Motor neuron (in vitro differentiated cells): ENCODE data around the gene NCLN. TPM values are rescaled to one million over a fixed set of nuclear protein-coding genes. Genes with fewer than 3 reads are reported as not detected.
"Not testable (repeated sequence)": the region's sequence is repeated elsewhere in the genome, so short reads cannot be mapped to it uniquely, and the experiment has no call there.

Experiments used
- ATAC-seq, 8 experiments: fragments of 200-7000 bp; cut with Tn5 transposase; replicated peaks in 6 of 8; 2 replicates each; pipeline ENCODE4 v1.8.0; 2021; ENCODE audit warnings: mild to moderate bottlenecking in 8 of 8, moderate library complexity in 8 of 8
- H3K27ac ChIP-seq, 2 donors: fragments of 250-450 bp; sonication (Bioruptor Pico); 2 replicates each; pipeline ENCODE4 v1.9.0; 2021; ENCODE audit warnings: antibody characterized with exemption in 2 of 2, mild to moderate bottlenecking in 2 of 2, moderate library complexity in 1 of 2
- H3K4me1 ChIP-seq, 2 donors: fragments of 250-450 bp; sonication (Bioruptor Pico); replicated peaks in 1 of 2; 2 replicates each; pipeline ENCODE4 v1.6.1; 2021; ENCODE audit warnings: antibody characterized with exemption in 2 of 2, mild to moderate bottlenecking in 2 of 2, moderate library complexity in 1 of 2
- H3K4me3 ChIP-seq, 5 donors: fragments of 250-450 bp; sonication (Bioruptor Pico); 2 replicates each; pipeline ENCODE4 v1.9.0; 2021; ENCODE audit warnings: antibody characterized with exemption in 5 of 5, mild to moderate bottlenecking in 5 of 5, moderate library complexity in 4 of 5
- WGBS, 10 experiments: fragments of 450-650 bp; shearing (Covaris generic); methylation state at CpG; one replicate each; pipeline ENCODE4 v1.0.0; 2022; 5-methylcytosine and 5-hydroxymethylcytosine counted together
- in situ Hi-C, 9 experiments: fragments of 400-800 bp; cut with MboI; loops; one replicate each; pipeline ENCODE4 v1.15.0; 2021; ENCODE audit warnings: low sequenced_read_pairs in 9 of 9, low pct_unique_long_range_greater_than_20kb in 2 of 9; ENCODE audit not compliant: unreplicated experiment in 9 of 9
- total RNA-seq, 8 experiments: library from RNA; unstranded; fragments of 300-600 nt; gene quantifications; 2 replicates each; pipeline versions ENCODE4 v1.2.3 to v1.2.4, GENCODE V29; 2022

NCLN gene
- total RNA-seq, 8 experiments from 2014 or later = 11.0 to 77.7 (median 26.3) TPM

- H3K4me1 ChIP-seq = no peaks in the 10 kb centered on the region
- no peak overlapping the region for H3K27ac ChIP-seq
- 80 to 90% (median 86%) methylated on average over 1 to 10 of the region's 12 CpGs; no CpG with 5 or more reads in 7 of the 10 experiments for WGBS, 10 experiments
- no peak for ATAC-seq
- no peak overlapping the region for H3K4me3 ChIP-seq
- in situ Hi-C loops = no loop called here
Measured at GRCh38 chr19:3202346-3202745, 16.6 kb downstream of the NCLN start.

GRCh38 chr19:3202895-3203294 is 17.2 kb downstream of the NCLN start:
- H3K4me3 ChIP-seq, H3K27ac ChIP-seq, in situ Hi-C loops, ATAC-seq, H3K4me1 ChIP-seq: not testable (repeated sequence)
- 90 to 100% (median 98%) methylated on average over 1 to 7 of the region's 7 CpGs; no CpG with 5 or more reads in 3 of the 10 experiments for WGBS, 10 experiments

GRCh38 chr19:3203805-3204645 is 18.3 kb downstream of the NCLN start:
- H3K4me1 ChIP-seq = no peaks in the 10 kb centered on the region

GRCh38 chr19:3204646-3205275 is 19.0 kb downstream of the NCLN start:
- Histone ChIP-seq H3K4me1 (no peaks in the 10 kb centered on the region), H3K4me3 (no peak overlapping the region), H3K27ac (no peak overlapping the region)
- ATAC-seq = no peak
- WGBS, 10 experiments = 96% methylated on average over 9 of the region's 35 CpGs; no CpG with 5 or more reads in 9 of the 10 experiments
- in situ Hi-C loops = no loop called here

More at GRCh38 chr19:3203805-3204645, 18.3 kb downstream of the NCLN start:
- no peak overlapping the region for H3K27ac ChIP-seq
- in situ Hi-C loops = no loop called here
- 100% methylated on average over 1 to 3 of the region's 43 CpGs; no CpG with 5 or more reads in 8 of the 10 experiments for WGBS, 10 experiments
- peak in 3 of 8 experiments; percentile 6 to 14 (median 6) for ATAC-seq
- H3K4me3 ChIP-seq = no peak overlapping the region

- in situ Hi-C loops = no loop called here
- no peak for ATAC-seq
- 89 to 100% (median 100%) methylated on average over 1 to 7 of the region's 28 CpGs; no CpG with 5 or more reads in 2 of the 10 experiments for WGBS, 10 experiments
Measured at GRCh38 chr19:3206216-3206953, 20.7 kb downstream of the NCLN start.

GRCh38 chr19:3207461-3208242 is 21.9 kb downstream of the NCLN start:
- H3K4me3 ChIP-seq = no peak overlapping the region
- 90 to 95% methylated on average over 2 to 11 of the region's 43 CpGs; no CpG with 5 or more reads in 8 of the 10 experiments for WGBS, 10 experiments
- no peaks in the 10 kb centered on the region for H3K4me1 ChIP-seq
- in situ Hi-C loops = no loop called here
- no peak overlapping the region for H3K27ac ChIP-seq
- ATAC-seq = peak in 3 of 8 experiments; percentile 21 to 33 (median 28)

More at GRCh38 chr19:3206216-3206953, 20.7 kb downstream of the NCLN start:
- Histone ChIP-seq H3K4me3 (no peak overlapping the region), H3K4me1 (no peaks in the 10 kb centered on the region), H3K27ac (no peak overlapping the region)

GRCh38 chr19:3208317-3209207 is 22.8 kb downstream of the NCLN start:
- in situ Hi-C loops = no loop called here
- Histone ChIP-seq H3K27ac (no peak overlapping the region), H3K4me1 (no peaks in the 10 kb centered on the region), H3K4me3 (no peak overlapping the region)
- WGBS, 10 experiments = 80 to 100% (median 94%) methylated on average over 1 to 7 of the region's 33 CpGs; no CpG with 5 or more reads in 3 of the 10 experiments
- ATAC-seq = no peak

DNA sequence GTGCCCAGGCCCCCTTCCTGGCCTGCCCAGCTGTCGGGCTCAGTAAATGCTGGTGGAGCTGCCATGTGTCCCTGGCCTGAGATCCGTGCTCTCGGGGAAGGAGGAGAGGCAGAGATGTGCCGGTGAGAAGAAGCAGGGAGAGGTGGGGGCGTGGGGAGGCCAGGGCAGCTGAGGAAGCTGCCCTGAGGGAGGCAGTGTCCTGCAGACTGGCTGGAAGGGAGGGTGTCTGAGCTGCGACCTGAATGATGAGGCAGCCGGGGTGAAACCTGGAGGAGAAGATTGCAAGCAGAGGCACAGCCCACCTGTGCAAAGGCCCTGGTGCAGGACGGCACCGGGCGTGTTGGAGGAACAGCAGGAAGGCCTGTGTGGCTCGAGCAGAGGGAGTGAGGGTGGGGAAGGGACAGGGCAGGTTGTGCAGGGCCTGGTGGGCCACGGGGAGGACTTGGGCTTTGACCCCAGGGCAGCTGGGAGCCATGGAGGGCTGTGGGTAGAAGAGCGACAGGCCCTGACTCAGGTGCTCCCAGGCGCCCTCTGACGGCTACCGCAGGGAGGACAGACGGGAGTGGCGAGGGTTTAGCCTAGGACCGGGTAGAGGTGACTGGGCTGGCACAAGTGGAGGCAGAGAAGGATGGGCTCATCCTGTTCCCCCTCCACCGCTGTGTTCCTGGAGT is 24.8 kb downstream of the NCLN start:
- Histone ChIP-seq H3K27ac (no peak overlapping the region), H3K4me3 (no peak overlapping the region), H3K4me1 (no peaks in the 10 kb centered on the region)
- in situ Hi-C loops = no loop called here
- ATAC-seq = peak; percentile 39 to 88 (median 48)
- WGBS, 10 experiments = 5 to 93% (median 7%) methylated on average over 3 to 6 of the region's 20 CpGs; no CpG with 5 or more reads in 7 of the 10 experiments

DNA sequence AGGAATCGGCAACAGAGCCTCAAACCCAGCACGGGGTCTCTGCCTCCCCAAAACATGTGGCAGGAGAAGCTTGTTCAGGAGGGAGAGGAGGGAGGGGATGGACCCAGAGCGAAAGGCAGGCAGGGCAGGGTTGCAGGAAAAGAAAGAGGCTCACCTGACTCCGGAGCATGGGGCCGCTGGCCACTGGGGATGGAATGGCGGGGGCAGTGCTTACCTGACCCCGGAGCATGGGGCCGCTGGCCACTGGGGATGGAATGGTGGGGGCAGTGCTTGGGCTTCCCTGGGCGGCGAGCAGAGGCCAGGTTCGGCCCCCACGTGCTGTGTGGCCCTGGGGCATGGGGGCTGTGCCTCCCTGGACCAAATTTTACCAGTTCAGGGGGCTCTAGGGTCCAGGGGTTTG is 25.5 kb downstream of the NCLN start:
- peak in 5 of 8 experiments; percentile 4 to 11 (median 7) for ATAC-seq
- Histone ChIP-seq H3K4me3 (no peak overlapping the region), H3K27ac (no peak overlapping the region), H3K4me1 (no peaks in the 10 kb centered on the region)
- in situ Hi-C loops = no loop called here
- 0 to 100% (median 86%) methylated on average over 1 to 4 of the region's 12 CpGs; no CpG with 5 or more reads in 7 of the 10 experiments for WGBS, 10 experiments

DNA sequence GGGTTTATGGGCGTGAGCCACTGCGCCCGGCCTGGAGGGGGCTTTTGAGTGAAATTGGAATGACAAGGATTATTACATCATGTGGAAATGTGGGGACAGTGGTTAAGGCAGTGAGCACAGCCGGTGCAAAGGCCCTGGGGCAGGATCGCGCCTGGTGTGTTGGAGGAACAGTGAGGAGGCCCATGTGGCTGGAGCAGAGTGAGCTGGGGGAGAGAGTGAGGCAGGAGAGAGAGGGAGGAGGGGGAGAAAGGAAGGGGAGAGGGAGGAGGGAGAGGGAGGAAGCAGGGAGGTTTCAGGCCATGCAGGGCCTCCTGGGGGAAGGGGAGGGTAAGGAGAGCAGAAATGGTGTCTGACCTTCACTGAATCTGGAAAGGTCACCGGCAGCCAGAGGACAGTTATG is 27.4 kb downstream of the NCLN start:
- in situ Hi-C loops = no loop called here
- Histone ChIP-seq H3K27ac (no peak overlapping the region), H3K4me1 (no peaks in the 10 kb centered on the region), H3K4me3 (no peak overlapping the region)
- no peak for ATAC-seq
- WGBS, 10 experiments = 92% methylated on average over 2 of the region's 7 CpGs; no CpG with 5 or more reads in 9 of the 10 experiments

DNA sequence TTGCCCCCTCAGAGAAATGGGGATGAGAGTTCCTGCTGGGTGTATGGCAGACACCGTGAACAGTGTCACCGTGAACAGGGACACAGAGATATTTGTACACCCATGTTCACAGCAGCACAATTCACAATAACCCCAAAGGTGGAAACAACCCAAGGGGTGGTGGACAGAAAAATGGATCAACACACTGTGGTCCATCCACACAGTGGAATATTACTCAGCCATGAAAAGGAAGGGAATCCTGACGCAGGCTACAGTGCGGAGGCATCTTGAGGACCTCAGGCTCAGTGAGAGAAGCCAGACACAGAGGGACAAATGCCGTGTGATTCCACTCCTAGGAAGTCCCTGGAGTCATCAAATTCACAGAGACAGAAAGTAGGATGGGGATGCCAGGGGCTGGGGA is 31.1 kb downstream of the NCLN start:
- Histone ChIP-seq H3K4me1 (no peaks in the 10 kb centered on the region), H3K4me3 (no peak overlapping the region), H3K27ac (no peak overlapping the region)
- ATAC-seq = no peak
- in situ Hi-C loops = no loop called here
- WGBS, 10 experiments = 93 to 100% (median 100%) methylated on average over 2 to 5 of the region's 5 CpGs; no CpG with 5 or more reads in 4 of the 10 experiments
